ENCODE data around the gene TRRAP.

Gene TRRAP

GRCh38 chr7:98990356-98990755 lies 112.0 kb downstream of the TRRAP start:
- no peak for DNase-seq (ENCODE audit: low read depth)

- DNase-seq (ENCODE audit: low read depth): no peak
These were observed 112.8 kb downstream of the TRRAP start for GRCh38 chr7:98991141-98991540.

GRCh38 chr7:98992076-98992475 lies 113.7 kb downstream of the TRRAP start:
- DNase-seq (ENCODE audit: low read depth): no peak

GRCh38 chr7:98993024-98993897 lies 114.9 kb downstream of the TRRAP start:
- no peak for DNase-seq (ENCODE audit: low read depth)

GRCh38 chr7:98994046-98994944 lies 116.0 kb downstream of the TRRAP start:
- DNase-seq (ENCODE audit: low read depth): no peak

- DNase-seq (ENCODE audit: low read depth): no peak
These were observed 116.8 kb downstream of the TRRAP start for GRCh38 chr7:98995111-98995510.

GRCh38 chr7:98995523-98996149 lies 117.3 kb downstream of the TRRAP start:
- DNase-seq (ENCODE audit: low read depth): no peak

GRCh38 chr7:98996150-98996552 lies 117.8 kb downstream of the TRRAP start:
- no peak for DNase-seq (ENCODE audit: low read depth)

- no peak for DNase-seq (ENCODE audit: low read depth)
These were observed 119.5 kb downstream of the TRRAP start for GRCh38 chr7:98997846-98998245.

GRCh38 chr7:98998821-98999725 lies 120.7 kb downstream of the TRRAP start:
- DNase-seq (ENCODE audit: low read depth): no peak

GRCh38 chr7:99000196-99000903 lies 122.0 kb downstream of the TRRAP start:
- DNase-seq (ENCODE audit: low read depth): no peak

- no peak for DNase-seq (ENCODE audit: low read depth)
These were observed 122.7 kb downstream of the TRRAP start for GRCh38 chr7:99000904-99001465.

- DNase-seq (ENCODE audit: low read depth): no peak
These were observed 123.3 kb downstream of the TRRAP start for GRCh38 chr7:99001482-99002147.

- DNase-seq (ENCODE audit: low read depth): no peak
These were observed 124.0 kb downstream of the TRRAP start for GRCh38 chr7:99002148-99002826.

- DNase-seq (ENCODE audit: low read depth): no peak
These were observed 124.5 kb downstream of the TRRAP start for GRCh38 chr7:99002827-99003212.

- no peak for DNase-seq (ENCODE audit: low read depth)
These were observed 125.1 kb downstream of the TRRAP start for GRCh38 chr7:99003419-99003818.

GRCh38 chr7:99004216-99004615 lies 125.9 kb downstream of the TRRAP start:
- DNase-seq (ENCODE audit: low read depth): no peak

- DNase-seq (ENCODE audit: low read depth): no peak
These were observed 126.6 kb downstream of the TRRAP start for GRCh38 chr7:99004781-99005500.

- DNase-seq (ENCODE audit: low read depth): no peak
These were observed 127.4 kb downstream of the TRRAP start for GRCh38 chr7:99005776-99006175.

All from ELR (cell line).